Measurements from ENCODE around the gene VWC2L. TPM values are rescaled to one million over a fixed set of nuclear protein-coding genes. Genes with fewer than 3 reads are reported as not detected.
A peak's percentile ranks its signal among the peaks of the same experiment; 100 is the strongest.

The VWC2L gene
- total RNA-seq, 1 experiment from 2014 or later, result not detected

DNA sequence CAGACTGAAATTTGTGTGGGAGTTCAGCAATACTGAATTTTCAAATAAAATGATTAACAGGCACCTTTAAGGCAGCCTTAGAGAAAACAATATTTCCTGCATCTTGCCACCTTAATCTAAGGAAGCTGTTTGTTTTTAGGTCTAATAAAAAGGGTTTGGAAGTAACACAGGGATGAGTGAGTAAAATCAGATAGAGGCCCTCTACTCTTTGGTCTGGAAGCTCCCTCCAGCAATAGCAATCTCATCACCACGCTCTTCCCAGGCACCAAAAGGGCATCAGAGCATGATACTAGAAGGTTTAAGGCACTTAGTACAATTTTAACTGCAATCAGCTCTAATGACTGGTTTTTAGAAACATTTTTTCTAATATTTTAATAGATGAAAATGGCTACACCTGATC, 155.6 kb downstream of the VWC2L start:
- Histone ChIP-seq H3K4me3 (ENCODE audit: low read depth, low read length, poor library complexity, severe bottlenecking) (no peak overlapping the region), H3K4me1 (ENCODE audit: insufficient read depth, low read length, poor library complexity, severe bottlenecking) (no peaks in the 10 kb centered on the region), H3K27me3 (replicated peaks; ENCODE audit: insufficient read depth, low read depth, low read length, poor library complexity) (no peaks in the 10 kb centered on the region), H3K9me3 (ENCODE audit: low read depth, low read length, poor library complexity, severe bottlenecking) (no peaks in the 10 kb centered on the region), H3K27ac (ENCODE audit: low read depth, low read length, poor library complexity, severe bottlenecking) (no peak overlapping the region), H3K36me3 (ENCODE audit: insufficient read depth, low read length, poor library complexity, severe bottlenecking) (no peaks in the 10 kb centered on the region)
- no peak for DNase-seq (ENCODE audit: low spot score)
- CTCF ChIA-PET, result no interaction called here
- intact Hi-C loops (cut with micrococcal nuclease; ENCODE audit: unreplicated experiment), result no loop called here
- no TSS peak for BruUV-seq (replicated peaks)
- no peak for TF ChIP-seq EZH2 (IDR thresholded peaks at IDR 0.05; ENCODE audit: borderline replicate concordance, low read depth, low read length, poor library complexity, severe bottlenecking)
- TF ChIP-seq, protein P1, sequence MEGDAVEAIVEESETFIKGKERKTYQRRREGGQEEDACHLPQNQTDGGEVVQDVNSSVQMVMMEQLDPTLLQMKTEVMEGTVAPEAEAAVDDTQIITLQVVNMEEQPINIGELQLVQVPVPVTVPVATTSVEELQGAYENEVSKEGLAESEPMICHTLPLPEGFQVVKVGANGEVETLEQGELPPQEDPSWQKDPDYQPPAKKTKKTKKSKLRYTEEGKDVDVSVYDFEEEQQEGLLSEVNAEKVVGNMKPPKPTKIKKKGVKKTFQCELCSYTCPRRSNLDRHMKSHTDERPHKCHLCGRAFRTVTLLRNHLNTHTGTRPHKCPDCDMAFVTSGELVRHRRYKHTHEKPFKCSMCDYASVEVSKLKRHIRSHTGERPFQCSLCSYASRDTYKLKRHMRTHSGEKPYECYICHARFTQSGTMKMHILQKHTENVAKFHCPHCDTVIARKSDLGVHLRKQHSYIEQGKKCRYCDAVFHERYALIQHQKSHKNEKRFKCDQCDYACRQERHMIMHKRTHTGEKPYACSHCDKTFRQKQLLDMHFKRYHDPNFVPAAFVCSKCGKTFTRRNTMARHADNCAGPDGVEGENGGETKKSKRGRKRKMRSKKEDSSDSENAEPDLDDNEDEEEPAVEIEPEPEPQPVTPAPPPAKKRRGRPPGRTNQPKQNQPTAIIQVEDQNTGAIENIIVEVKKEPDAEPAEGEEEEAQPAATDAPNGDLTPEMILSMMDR (conservative IDR thresholded peaks at IDR 0.05; ENCODE audit: low read depth, low read length), result no peak
- POLR2A ChIA-PET (ENCODE audit: low non-redundant PET), result no interaction called here

DNA sequence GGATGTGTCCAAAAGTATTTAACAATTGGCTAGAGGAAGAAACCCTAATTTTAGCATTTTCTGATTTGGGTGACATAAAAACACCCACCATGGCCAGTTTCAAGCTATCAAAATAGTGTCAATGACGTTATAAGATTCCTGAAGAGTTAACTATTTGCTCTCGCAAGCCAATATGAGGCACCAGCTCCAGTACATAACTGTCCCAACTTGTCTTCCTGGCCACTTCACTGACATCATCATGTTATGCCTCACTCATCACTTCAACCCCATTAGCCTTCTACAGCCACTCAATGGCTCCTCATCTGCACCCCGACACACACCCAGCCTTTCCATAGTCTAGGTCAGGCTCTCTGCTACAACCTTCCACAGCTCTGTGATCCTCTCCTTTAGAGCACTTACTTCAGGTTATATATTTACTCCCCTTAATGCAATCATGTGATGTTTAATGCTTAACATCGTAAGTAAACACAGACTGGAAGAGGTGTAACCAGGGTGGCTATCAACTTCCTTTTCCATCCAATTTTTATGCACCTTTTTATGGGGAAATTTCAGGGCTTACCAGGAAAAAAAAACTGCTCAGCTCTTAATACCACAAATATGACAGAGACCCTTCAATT, 158.7 kb downstream of the VWC2L start:
- DNase-seq (ENCODE audit: low spot score), result no peak
- no TSS peak for BruUV-seq (replicated peaks)
- H3K27me3 ChIP-seq (replicated peaks; ENCODE audit: insufficient read depth, low read depth, low read length, poor library complexity), result no peaks in the 10 kb centered on the region
- H3K36me3 ChIP-seq (ENCODE audit: insufficient read depth, low read length, poor library complexity, severe bottlenecking), result no peaks in the 10 kb centered on the region
- intact Hi-C loops (cut with micrococcal nuclease; ENCODE audit: unreplicated experiment), result no loop called here
- H3K4me3 ChIP-seq (ENCODE audit: low read depth, low read length, poor library complexity, severe bottlenecking), result no peak overlapping the region
- H3K27ac ChIP-seq (ENCODE audit: low read depth, low read length, poor library complexity, severe bottlenecking), result no peak overlapping the region
- POLR2A ChIA-PET (ENCODE audit: low non-redundant PET), result no interaction called here
- no peaks in the 10 kb centered on the region for H3K9me3 ChIP-seq (ENCODE audit: low read depth, low read length, poor library complexity, severe bottlenecking)
- CTCF ChIA-PET, result no interaction called here
- TF ChIP-seq, protein P1 (conservative IDR thresholded peaks at IDR 0.05; ENCODE audit: low read depth, low read length), result no peak
- no peak for TF ChIP-seq EZH2 (IDR thresholded peaks at IDR 0.05; ENCODE audit: borderline replicate concordance, low read depth, low read length, poor library complexity, severe bottlenecking)
- H3K4me1 ChIP-seq (ENCODE audit: insufficient read depth, low read length, poor library complexity, severe bottlenecking), result peaks cover 4% of the 10 kb centered on the region

DNA sequence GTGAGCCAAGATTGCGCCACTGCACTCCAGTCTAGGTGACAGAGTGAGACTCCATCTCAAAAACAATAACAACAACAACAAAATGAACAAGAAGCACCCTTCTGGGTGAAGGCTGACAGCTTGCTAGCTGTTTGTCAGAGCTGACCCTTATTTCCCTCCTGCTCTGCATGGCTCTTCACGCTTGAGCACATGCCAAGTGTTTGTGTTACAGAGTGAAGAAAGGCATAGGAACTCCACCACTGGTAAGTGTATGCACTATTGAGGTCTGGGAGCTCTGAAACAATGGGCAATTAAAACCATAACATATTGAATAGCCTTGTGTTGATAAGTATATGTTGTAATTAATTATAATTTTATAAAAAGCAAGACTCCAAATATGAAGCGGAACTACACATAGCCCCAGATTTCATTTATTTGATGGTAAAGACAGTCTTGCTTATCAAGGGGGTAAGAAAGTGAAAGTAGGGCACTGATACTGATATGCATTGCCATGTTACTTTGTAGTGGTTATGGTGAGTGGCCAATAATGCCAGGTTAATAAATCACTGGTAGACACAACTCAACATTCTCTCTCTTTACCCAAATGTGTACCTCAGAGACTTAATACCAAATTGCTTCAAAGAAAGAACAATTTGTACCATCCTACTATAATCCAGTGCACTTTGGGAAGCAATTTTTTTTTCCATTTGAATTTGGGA, 163.4 kb downstream of the VWC2L start:
- BruUV-seq (replicated peaks), result no TSS peak
- no peaks in the 10 kb centered on the region for H3K27me3 ChIP-seq (replicated peaks; ENCODE audit: insufficient read depth, low read depth, low read length, poor library complexity)
- no peak overlapping the region for H3K4me3 ChIP-seq (ENCODE audit: low read depth, low read length, poor library complexity, severe bottlenecking)
- DNase-seq (ENCODE audit: low spot score), result peak; percentile 16
- no peak overlapping the region for H3K27ac ChIP-seq (ENCODE audit: low read depth, low read length, poor library complexity, severe bottlenecking)
- no peaks in the 10 kb centered on the region for H3K9me3 ChIP-seq (ENCODE audit: low read depth, low read length, poor library complexity, severe bottlenecking)
- TF ChIP-seq EZH2 (IDR thresholded peaks at IDR 0.05; ENCODE audit: borderline replicate concordance, low read depth, low read length, poor library complexity, severe bottlenecking), result no peak
- TF ChIP-seq, protein P1 (conservative IDR thresholded peaks at IDR 0.05; ENCODE audit: low read depth, low read length), result no peak
- no peaks in the 10 kb centered on the region for H3K36me3 ChIP-seq (ENCODE audit: insufficient read depth, low read length, poor library complexity, severe bottlenecking)
- H3K4me1 ChIP-seq (ENCODE audit: insufficient read depth, low read length, poor library complexity, severe bottlenecking), result peaks cover 13% of the 10 kb centered on the region
- ChIA-PET CTCF (no interaction called here), POLR2A (ENCODE audit: low non-redundant PET) (no interaction called here)
- intact Hi-C loops (cut with micrococcal nuclease; ENCODE audit: unreplicated experiment), result no loop called here
